B cell (primary cell): ENCODE data around the gene TRMT10A. TPM values are rescaled to one million over a fixed set of nuclear protein-coding genes. Genes with fewer than 3 reads are reported as not detected.

ENCODE experiments used
- ATAC-seq: fragments of 200-7000 bp; cut with Tn5 transposase; one replicate; pipeline ENCODE4 v1.10.0; 2021; ENCODE audit warnings: low read depth, mild to moderate bottlenecking, moderate number of reproducible peaks, moderate library complexity
- CTCF ChIA-PET: fragments of 350-600 bp; sonication (Branson Sonifier 250); formaldehyde crosslinking; loops from one replicate; lab custom pipeline; 2021; ENCODE audit warnings: antibody characterized with exemption, inconsistent platforms; lab: Charles Lee
- POLR2A ChIA-PET: fragments of 350-600 bp; sonication (Branson Sonifier 250); formaldehyde crosslinking; loops from one replicate; lab custom pipeline; 2021; ENCODE audit warnings: antibody characterized with exemption; lab: Charles Lee
- DNase-seq: peaks from one replicate; pipeline ENCODE4 v3.0.0; 2013
- H2AFZ ChIP-seq: 2 replicates; pipeline ENCODE4 v1.6.1; 2012; ENCODE audit warnings: mild to moderate bottlenecking, low read depth, low read length; ENCODE audit not compliant: insufficient read depth, poor library complexity, severe bottlenecking
- H3K27ac ChIP-seq, 2 donors: 1 replicate in 1 of 2; 2 replicates in 1 of 2; pipeline ENCODE4 v1.5.1; 2012 to 2013; ENCODE audit warnings: low read length in 2 of 2, mild to moderate bottlenecking in 2 of 2, moderate library complexity in 1 of 2
- H3K27me3 ChIP-seq, 4 experiments: fragments of 200-600 bp in 1 of 4; sonication (generic) in 1 of 4; replicated peaks in 1 of 4; 1 replicate in 2 of 4; 2 replicates in 2 of 4; pipeline versions ENCODE4 v1.6.1 to v1.7.0; 2013 to 2016; ENCODE audit warnings: low read length in 3 of 4, mild to moderate bottlenecking in 2 of 4, mixed read lengths in 1 of 4, moderate library complexity in 1 of 4; ENCODE audit not compliant: insufficient read depth in 4 of 4, control insufficient read depth in 3 of 4; ENCODE audit errors: control extremely low read depth in 1 of 4
- H3K36me3 ChIP-seq, 2 experiments: replicated peaks in 1 of 2; 1 replicate in 1 of 2; 2 replicates in 1 of 2; pipeline versions ENCODE4 v1.6.1 to v1.7.1; 2013; ENCODE audit warnings: low read length in 1 of 2; ENCODE audit not compliant: insufficient read depth in 2 of 2, control insufficient read depth in 1 of 2; ENCODE audit errors: control extremely low read depth in 1 of 2, extremely low read depth in 1 of 2
- H3K4me1 ChIP-seq, 2 donors: fragments of 200-600 bp in 1 of 2; sonication (generic) in 1 of 2; 1 replicate in 1 of 2; 2 replicates in 1 of 2; pipeline versions ENCODE4 v1.5.1 to v1.6.1; 2013 to 2017; ENCODE audit warnings: low read length in 2 of 2; ENCODE audit not compliant: control insufficient read depth in 2 of 2, insufficient read depth in 2 of 2
- H3K4me2 ChIP-seq: replicated peaks from 2 replicates; pipeline ENCODE3; 2012; ENCODE audit warnings: mild to moderate bottlenecking, low read depth, low read length; ENCODE audit not compliant: poor library complexity, severe bottlenecking
- H3K4me3 ChIP-seq, 5 experiments: fragments of 200-600 bp in 1 of 5; sonication (generic) in 1 of 5; 1 replicate in 3 of 5; 2 replicates in 2 of 5; pipeline versions ENCODE4 v1.5.1 to v1.7.0; 2011 to 2016; ENCODE audit warnings: low read length in 4 of 5, mild to moderate bottlenecking in 4 of 5, low read depth in 2 of 5, control low read depth in 1 of 5, moderate library complexity in 1 of 5; ENCODE audit not compliant: insufficient read depth in 1 of 5; ENCODE audit errors: control extremely low read depth in 1 of 5, extremely low read depth in 1 of 5
- H3K79me2 ChIP-seq: fragments of 200-600 bp; sonication (generic); one replicate; pipeline ENCODE4 v1.6.0; 2016; ENCODE audit warnings: low read length; ENCODE audit not compliant: control insufficient read depth, insufficient read depth
- H3K9ac ChIP-seq: fragments of 200-600 bp; sonication (generic); 2 replicates; pipeline ENCODE4 v1.6.1; 2017; ENCODE audit warnings: mild to moderate bottlenecking, low read length, moderate library complexity
- H3K9me3 ChIP-seq, 3 donors: one replicate each; pipeline versions ENCODE4 v1.6.1 to v1.7.1; 2013; ENCODE audit warnings: low read length in 2 of 3; ENCODE audit not compliant: control insufficient read depth in 2 of 3, insufficient read depth in 1 of 3; ENCODE audit errors: control extremely low read depth in 1 of 3
- H4K20me1 ChIP-seq: 2 replicates; pipeline ENCODE4 v1.6.0; 2012; ENCODE audit warnings: mild to moderate bottlenecking, low read length; ENCODE audit not compliant: insufficient read depth, control insufficient read depth, poor library complexity, severe bottlenecking
- H3K27ac Mint-ChIP-seq: one replicate; pipeline ENCODE4 v1.8.0; 2021; ENCODE audit warnings: mixed read lengths
- H3K27me3 Mint-ChIP-seq: one replicate; pipeline ENCODE4 v1.8.0; 2021; ENCODE audit warnings: mixed read lengths
- H3K4me1 Mint-ChIP-seq: one replicate; pipeline ENCODE4 v1.8.0; 2021; ENCODE audit warnings: mixed read lengths
- H3K4me3 Mint-ChIP-seq: one replicate; pipeline ENCODE4 v1.8.0; 2021; ENCODE audit warnings: mixed read lengths
- H3K9me3 Mint-ChIP-seq: one replicate; pipeline ENCODE4 v1.8.0; 2022; ENCODE audit warnings: mixed read lengths; ENCODE audit not compliant: insufficient read depth
- EZH2 ChIP-seq: IDR thresholded peaks from 2 replicates; pipeline ENCODE4 v1.6.1; 2012; ENCODE audit warnings: borderline replicate concordance, low read depth, mild to moderate bottlenecking, moderate library complexity, low read length; ENCODE audit not compliant: insufficient read depth, poor library complexity, severe bottlenecking
- WGBS: methylation state at CpG from one replicate; pipeline ENCODE4 v1.1.5; 2013; ENCODE audit warnings: missing lambda C conversion rate; ENCODE audit not compliant: insufficient coverage; 5-methylcytosine and 5-hydroxymethylcytosine counted together
- intact Hi-C: fragments of 100-400 bp; cut with micrococcal nuclease; formaldehyde crosslinking; loops from one replicate; pipeline ENCODE4 v1.10.0; 2022
- polyA plus RNA-seq: library from polyadenylated mRNA; depleted of rRNA; stranded (reverse); fragments of >200 nt; gene quantifications from 2 replicates; pipeline ENCODE4 v1.2.3, GENCODE V29; 2012
- total RNA-seq, 2 donors: library from RNA; stranded (reverse); fragments of 120-200 nt in 1 of 2; gene quantifications; 1 replicate in 1 of 2; 2 replicates in 1 of 2; pipeline versions ENCODE4 v1.2.3 to v1.2.4, GENCODE V29; 2013 to 2022
- TF ChIP-seq, protein P1 (sequence below): fragments of 200-600 bp; IDR thresholded peaks from one replicate; pipeline ENCODE4 v1.8.0; 2022; ENCODE audit warnings: antibody characterized with exemption, mild to moderate bottlenecking

TRMT10A gene
- total and polyA plus RNA-seq, 2 donors (not counting 1 experiment from before 2014, with no cell fraction given): 1.4 to 5.5 TPM

DNA sequence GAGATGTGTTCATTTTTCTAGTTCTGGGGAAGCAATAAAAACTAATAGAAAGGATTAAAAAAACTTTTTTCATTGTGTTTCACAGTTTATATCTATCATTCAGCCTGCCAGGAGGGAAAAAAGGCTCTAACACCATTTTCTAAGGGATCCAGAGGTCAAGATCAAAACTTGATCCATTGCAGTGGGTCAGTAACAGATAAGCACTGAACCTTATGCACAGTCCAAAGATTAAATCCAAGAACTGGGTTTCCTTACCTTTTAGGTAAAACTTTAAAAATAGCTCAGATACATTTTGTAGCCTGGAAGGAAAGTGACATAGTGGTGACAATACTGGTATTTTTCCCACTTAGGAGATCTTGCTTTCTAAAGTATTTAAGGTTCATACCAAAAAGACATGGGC lies 23.5 kb upstream of the TRMT10A start:
- Mint-ChIP-seq H3K4me3 (no peak overlapping the region), H3K27me3 (peaks cover 17% of the 10 kb centered on the region), H3K4me1 (no peaks in the 10 kb centered on the region), H3K9me3 (no peaks in the 10 kb centered on the region), H3K27ac (no peak overlapping the region)
- TF ChIP-seq EZH2: no peak
- TF ChIP-seq, protein P1, sequence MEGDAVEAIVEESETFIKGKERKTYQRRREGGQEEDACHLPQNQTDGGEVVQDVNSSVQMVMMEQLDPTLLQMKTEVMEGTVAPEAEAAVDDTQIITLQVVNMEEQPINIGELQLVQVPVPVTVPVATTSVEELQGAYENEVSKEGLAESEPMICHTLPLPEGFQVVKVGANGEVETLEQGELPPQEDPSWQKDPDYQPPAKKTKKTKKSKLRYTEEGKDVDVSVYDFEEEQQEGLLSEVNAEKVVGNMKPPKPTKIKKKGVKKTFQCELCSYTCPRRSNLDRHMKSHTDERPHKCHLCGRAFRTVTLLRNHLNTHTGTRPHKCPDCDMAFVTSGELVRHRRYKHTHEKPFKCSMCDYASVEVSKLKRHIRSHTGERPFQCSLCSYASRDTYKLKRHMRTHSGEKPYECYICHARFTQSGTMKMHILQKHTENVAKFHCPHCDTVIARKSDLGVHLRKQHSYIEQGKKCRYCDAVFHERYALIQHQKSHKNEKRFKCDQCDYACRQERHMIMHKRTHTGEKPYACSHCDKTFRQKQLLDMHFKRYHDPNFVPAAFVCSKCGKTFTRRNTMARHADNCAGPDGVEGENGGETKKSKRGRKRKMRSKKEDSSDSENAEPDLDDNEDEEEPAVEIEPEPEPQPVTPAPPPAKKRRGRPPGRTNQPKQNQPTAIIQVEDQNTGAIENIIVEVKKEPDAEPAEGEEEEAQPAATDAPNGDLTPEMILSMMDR: no peak
- Histone ChIP-seq H3K4me2 (no peak overlapping the region), H3K79me2 (no peaks in the 10 kb centered on the region), H4K20me1 (no peaks in the 10 kb centered on the region), H3K36me3 (no peaks in the 10 kb centered on the region), H3K9me3 (peaks cover 0 to 1% (median 0%) of the 10 kb centered on the region in 3 donors), H2AFZ (no peak overlapping the region), H3K27ac (no peak overlapping the region), H3K9ac (no peak overlapping the region), H3K4me3 (no peak overlapping the region), H3K27me3 (peaks cover 0 to 16% (median 0%) of the 10 kb centered on the region in 4 experiments), H3K4me1 (no peaks in the 10 kb centered on the region)
- POLR2A ChIA-PET: no interaction called here
- CTCF ChIA-PET: no interaction called here
- DNase-seq (no peak), ATAC-seq (no peak)
- intact Hi-C loops: no loop called here

GRCh38 chr4:99586797-99587196 lies 23.0 kb upstream of the TRMT10A start:
- Histone ChIP-seq H3K27me3 (peaks cover 0 to 21% (median under 1%) of the 10 kb centered on the region in 4 experiments), H3K4me1 (no peaks in the 10 kb centered on the region), H2AFZ (no peak overlapping the region), H3K27ac (no peak overlapping the region), H3K9me3 (peaks cover 0 to 1% (median 0%) of the 10 kb centered on the region in 3 donors), H3K4me3 (no peak overlapping the region), H3K36me3 (no peaks in the 10 kb centered on the region), H4K20me1 (no peaks in the 10 kb centered on the region), H3K4me2 (no peak overlapping the region), H3K79me2 (no peaks in the 10 kb centered on the region), H3K9ac (no peak overlapping the region)
- DNase-seq (no peak), ATAC-seq (no peak)
- CTCF ChIA-PET: no interaction called here
- no peak overlapping the region for H3K27ac Mint-ChIP-seq
- H3K9me3 Mint-ChIP-seq: no peaks in the 10 kb centered on the region
- intact Hi-C loops: no loop called here
- H3K4me1 Mint-ChIP-seq: no peaks in the 10 kb centered on the region
- POLR2A ChIA-PET: no interaction called here
- TF ChIP-seq, protein P1: no peak
- TF ChIP-seq EZH2: no peak
- H3K27me3 Mint-ChIP-seq: peaks cover 23% of the 10 kb centered on the region
- 40% methylated on average over 1 of the region's 1 CpG for WGBS
- H3K4me3 Mint-ChIP-seq: no peak overlapping the region
